Right ventricle myocardium superior (tissue), 1 donor: ENCODE data around the gene SERPIND1. TPM values are rescaled to one million over a fixed set of nuclear protein-coding genes. Genes with fewer than 3 reads are reported as not detected.
A peak's percentile ranks its signal among the peaks of the same experiment; 100 is the strongest.

Source experiments
- ATAC-seq: fragments of 200-7000 bp; cut with Tn5 transposase; one replicate; pipeline ENCODE4 v1.9.1; 2020; ENCODE audit warnings: mild to moderate bottlenecking; ENCODE audit not compliant: poor library complexity
- DNase-seq: peaks from one replicate; pipeline ENCODE4 v3.0.0-alpha.2; 2020
- intact Hi-C: fragments of 100-400 bp; cut with DNase I; formaldehyde crosslinking; loops from one replicate; pipeline ENCODE4 v1.11.2; 2022
- total RNA-seq: library from RNA; stranded (reverse); fragmentation: NEBNext Ultra II Directional; extraction: Animal tissue kit (Norgen Biotek cat#: 25700); gene quantifications from one replicate; pipeline ENCODE4 v1.2.1, GENCODE V29; 2021
- donor health status: DM: no; HTN: yes; CAD: no; lungs with severe emphysema.

SERPIND1 gene
- total RNA-seq, 1 donor from 2014 or later = 0.08 TPM

DNA sequence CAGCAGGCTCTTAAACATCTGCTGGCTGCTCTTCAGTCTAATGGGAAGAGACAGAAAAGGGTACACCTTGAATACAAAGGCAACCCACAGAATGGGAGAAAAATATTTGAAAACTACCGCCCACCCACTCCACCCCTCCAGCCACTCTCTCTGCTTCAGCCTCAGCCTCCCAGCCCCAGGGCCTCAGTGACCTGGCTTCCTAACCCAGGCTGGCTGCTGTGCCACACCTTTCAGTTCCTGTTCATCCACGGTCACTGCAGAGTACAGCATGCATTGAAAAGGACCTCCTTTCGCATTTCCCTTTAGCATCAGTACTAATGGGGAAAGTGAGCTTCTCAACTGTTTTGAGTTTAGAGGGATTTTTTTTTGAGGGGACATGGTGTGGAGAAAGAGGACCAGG, 28.8 kb upstream of the SERPIND1 start:
- ATAC-seq (no peak), DNase-seq (no peak)
- intact Hi-C loops = no loop called here

DNA sequence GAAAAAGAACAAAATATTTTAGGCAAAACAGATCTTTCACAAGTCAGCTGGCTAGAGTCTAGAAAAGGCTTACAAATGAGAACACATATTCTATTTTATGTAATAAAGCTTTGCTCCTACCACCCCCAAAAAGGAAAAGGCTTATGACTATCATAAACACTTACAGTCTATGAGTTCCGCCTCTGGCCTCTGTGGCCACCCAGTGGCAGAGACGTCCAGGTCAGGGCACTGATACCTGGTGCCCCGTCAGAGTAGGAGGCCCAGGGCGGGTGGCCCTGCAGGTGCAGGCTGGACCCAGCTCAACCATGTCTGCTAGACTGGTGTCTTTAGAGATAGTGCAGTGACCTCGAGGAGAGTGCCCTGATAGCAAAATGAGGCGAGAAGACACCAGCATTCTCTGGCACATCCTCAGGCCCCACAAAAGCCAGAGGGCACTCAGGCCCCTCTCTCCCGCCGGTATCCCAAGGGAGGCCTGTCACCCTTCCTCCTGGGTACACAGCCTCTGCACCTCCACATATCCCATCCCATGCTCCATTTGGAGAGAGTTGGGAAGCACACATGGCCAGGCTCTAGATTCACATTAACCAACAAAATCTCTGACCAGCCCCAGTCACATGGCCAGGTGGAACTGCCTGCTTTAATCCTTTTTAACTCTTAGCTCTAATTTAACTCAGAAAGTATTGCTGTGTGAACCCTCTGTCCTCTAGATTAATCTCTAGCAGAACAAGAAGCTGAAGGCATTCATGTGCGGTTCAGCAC, 27.3 kb upstream of the SERPIND1 start:
- ATAC-seq (no peak), DNase-seq (no peak)
- intact Hi-C loops = no loop called here

DNA sequence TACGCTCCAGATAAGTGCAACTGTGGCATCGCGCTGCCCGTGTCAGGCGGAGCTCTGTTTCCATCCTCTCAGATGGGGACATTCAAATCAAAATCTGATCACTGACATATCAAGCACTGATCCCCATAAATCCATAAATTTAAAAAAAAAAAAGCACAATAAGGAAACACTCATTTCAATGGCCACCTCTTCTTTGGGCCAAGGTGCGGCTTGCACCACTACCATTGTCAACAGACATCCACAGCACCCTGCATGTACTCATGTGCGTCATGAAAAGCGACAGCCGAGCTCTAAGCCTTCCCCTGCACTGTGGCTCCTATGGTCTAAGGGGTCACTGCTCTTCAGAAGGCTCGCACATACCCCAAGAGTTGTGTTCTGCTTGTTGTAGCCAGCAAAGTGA, 26.7 kb upstream of the SERPIND1 start:
- intact Hi-C loops = no loop called here

DNA sequence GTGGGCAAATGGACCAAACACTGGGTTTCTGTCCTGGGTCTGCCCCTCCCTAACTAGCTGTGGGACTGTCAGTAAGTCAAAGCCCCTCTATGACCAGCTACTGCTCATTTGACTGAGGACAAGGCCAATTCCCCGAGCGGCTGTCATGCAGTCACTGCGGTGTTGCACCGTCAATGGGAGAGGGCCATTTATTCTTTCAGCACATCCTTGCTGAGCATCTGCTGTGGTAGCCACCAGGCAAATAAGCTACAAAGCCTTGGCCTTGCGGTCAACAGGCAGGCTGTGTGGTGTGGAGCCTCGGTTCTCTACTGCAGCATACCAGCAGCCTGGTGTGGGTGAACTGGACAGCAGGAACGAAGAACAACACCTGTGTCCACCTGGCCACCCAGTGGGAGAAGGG, 25.8 kb upstream of the SERPIND1 start:
- DNase-seq (no peak), ATAC-seq (no peak)
- intact Hi-C loops = no loop called here

More for the DNA sequence above, 26.7 kb upstream of the SERPIND1 start:
- ATAC-seq (no peak), DNase-seq (no peak)

DNA sequence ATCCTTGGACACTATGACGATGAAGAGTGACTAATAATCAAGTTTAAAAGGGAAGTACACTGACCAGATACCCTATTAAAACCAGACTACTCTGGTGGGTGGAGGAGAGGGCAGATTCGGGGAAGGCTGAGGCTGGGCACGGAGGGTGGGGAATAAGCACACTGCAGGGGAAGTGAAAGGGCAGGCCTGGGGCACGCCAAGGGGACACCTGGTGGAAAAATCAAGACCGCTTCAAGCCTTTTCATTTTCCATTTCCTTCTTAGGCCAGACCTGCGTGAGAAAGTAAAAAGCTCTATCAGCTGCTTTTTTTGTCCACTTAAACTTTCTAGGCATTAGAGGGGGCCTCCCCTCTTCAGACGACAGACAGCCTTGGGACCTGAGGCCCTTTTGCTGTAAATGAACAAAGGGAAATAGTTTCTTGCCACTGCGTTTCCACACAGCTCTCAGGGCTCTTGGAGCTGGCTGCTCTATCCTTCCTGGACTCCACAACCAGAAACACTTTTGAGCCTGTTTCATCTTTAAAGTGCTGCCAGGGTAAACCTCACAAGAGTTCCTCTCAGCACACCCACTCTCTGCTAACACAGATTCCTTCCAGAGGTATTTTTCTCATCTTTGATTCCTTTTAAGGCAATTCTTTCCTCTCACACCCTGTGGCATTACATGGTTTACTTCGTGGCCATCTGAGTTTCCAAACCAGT, 25.0 kb upstream of the SERPIND1 start:
- intact Hi-C loops = no loop called here
- DNase-seq = no peak
- ATAC-seq = no peak

DNA sequence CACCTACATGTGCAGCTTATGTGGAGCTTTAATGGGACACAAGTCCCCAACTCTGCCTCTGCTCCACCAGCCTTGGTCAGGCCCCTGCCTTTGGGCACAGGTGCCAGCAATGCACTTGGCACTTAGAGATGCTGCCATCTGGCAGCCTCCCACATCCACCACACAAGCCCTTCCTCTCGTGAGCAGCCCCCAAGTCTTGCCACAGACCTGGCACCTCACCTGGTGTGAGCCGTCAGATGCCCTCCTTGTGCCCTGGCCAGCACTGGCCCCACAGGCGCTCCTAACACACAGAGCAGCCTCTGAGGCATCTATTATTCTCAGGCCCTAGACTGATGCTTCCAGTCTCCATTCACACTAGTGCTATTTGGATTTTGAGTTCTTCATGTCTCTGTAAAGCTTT, 24.5 kb upstream of the SERPIND1 start:
- DNase-seq (no peak), ATAC-seq (no peak)

DNA sequence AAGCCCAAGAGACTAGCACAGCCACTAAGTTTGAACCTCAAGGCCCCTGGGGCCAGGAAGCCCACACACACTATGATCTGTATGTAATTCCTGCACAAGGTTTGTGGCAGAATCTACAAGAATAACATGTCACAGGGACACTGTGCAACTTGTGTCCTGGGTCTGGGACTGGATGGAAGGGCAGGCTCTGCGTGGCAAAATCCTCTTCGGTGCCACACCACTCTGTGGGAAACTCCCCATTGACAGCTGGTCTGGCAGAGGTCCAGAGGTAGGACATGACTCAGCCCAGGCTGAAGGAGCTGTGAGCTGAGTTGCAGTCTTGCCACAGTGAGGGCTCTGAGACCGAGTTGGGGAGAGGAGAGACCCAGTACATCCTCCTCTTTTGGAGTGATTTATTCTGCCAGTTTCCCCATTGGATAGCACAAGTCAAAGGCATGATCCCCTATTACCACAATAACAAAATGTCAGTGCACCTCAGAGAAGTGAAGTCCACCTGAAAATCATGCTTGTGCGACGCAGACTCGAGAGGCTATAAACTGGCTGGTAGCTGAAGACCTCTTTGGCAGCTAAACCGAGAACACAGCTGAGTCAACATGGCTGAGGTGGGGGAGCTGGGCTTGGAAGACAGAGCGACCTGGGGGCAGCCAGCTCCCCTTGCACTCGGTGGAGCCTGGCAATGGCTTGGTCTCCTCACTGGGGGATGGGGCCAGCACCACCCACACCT, 23.3 kb upstream of the SERPIND1 start:
- ATAC-seq (peak; percentile 83), DNase-seq (peak; percentile 72)
- intact Hi-C loops = no loop called here

More for the DNA sequence above, 24.5 kb upstream of the SERPIND1 start:
- intact Hi-C loops = no loop called here

DNA sequence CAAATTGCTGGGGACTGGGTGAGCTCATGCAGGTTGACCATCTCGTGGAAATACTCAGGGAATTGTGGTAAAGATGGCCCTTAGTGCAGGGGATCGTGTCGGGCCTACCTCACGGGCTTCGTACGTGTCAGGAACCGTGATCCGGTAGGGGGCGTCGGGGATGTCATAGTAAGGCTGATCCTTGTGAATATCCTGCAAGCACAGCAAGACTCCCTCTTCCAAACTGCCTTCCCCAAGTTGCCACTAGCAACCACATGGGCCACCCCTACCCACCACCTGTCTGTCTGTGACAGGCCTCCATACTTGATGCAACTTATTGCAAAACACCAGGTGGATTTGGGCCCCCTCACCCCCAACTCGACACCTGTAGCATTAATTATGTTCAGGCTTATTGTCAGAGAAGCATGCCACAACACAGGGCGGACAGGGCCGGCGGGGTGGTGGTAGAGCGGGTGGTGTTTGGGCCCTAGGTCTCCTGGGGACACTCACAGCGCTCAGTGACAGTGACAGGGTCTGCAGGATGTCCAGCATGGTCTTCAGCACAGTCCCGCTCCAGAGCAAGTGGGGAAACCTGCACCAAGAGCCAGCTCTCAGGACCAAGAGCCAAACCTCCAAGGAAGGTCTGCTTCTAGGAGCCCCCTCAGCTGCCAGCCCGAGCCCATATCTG, 22.6 kb upstream of the SERPIND1 start:
- ATAC-seq = no peak
- DNase-seq = no peak
- intact Hi-C loops = no loop called here

DNA sequence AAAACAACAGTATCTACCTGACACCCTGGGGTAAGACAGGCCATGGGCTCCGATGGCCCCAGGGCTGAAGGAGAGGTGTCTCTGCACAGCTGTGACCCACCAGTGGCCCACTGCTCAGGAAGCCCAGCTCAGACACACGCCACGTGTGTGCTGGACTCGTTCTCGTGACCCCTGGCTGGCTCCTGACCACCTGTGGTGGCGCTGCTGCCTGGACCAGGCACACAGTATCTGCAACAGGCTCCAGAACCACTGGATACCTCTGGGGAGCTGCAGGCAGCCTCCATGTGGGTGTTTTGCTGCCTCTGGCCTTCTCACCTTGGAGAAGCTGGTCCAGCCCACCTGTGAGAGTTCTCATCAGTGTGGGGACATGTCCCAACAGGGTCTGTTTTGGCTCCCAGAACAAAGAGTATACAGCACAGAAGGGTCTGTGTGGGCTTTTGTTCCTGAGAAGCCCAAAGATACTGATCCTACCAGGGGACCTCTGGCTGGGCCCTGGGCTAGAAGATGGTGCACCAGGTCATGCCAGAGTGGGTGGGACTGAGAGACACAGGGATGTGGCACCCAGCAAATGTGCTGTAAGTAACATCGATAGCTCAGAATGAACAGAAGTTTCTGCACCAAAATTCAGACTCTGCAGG, 21.7 kb upstream of the SERPIND1 start:
- ATAC-seq (no peak), DNase-seq (no peak)
- intact Hi-C loops = no loop called here

DNA sequence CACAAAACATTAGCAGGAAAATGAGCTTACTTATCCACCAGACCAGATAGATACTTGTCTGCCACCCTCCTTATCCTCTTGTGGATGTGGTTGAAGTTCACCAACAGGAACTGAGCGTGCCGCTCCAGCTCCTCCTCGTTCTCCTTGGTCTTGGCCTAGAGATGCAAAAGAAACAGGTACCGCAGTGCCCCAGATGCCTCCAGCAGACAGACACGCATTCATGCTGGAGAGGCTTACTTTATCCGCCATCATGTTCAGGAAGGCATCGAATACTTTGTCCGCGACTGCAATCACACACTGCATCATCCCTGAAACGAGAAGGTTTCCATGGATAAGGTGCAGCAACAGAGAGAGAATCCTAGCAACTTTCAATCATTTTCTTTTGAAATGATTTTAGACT, 21.0 kb upstream of the SERPIND1 start:
- ATAC-seq = no peak
- intact Hi-C loops = no loop called here

DNA sequence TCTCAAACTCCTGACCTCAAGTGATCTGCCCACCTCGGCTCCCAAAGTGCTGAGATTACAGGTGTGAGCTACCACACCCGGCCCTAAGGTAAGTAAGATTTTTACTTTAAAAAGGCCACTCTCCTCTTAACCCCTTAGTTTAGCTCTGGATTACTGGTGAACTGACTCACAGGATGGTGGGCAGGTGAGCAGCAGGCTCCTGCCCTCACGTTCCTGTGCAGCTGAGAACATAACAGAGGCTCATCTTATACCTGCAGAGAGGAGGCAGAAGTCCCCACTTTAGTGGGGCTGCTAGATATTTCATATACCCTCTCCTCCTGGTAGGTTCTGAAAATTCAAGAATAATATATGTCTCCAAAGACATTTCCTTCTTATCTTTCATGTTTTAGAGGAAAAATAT, 17.1 kb upstream of the SERPIND1 start:
- intact Hi-C loops = no loop called here
- DNase-seq = no peak
- no peak for ATAC-seq

More for the DNA sequence above, 21.0 kb upstream of the SERPIND1 start:
- DNase-seq = no peak

DNA sequence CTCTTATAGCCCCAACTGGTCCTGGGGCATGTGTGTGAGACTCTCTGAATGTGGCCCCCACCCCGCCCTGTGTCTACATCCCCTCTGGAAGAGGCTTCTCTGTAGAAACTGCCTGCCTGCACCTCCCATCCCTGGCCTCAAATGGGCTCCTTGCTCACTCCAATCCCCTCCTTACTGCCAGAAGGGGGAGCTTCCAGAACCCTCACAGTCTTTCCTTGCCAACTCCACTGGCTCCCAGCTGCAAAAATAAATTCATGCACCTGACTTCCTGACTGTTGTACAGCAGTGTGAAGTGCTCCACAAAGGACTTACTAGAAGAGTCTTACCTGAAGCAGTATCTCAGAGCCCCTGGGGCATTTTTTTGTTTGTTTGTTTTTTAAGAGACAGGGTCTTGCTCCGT, 15.2 kb upstream of the SERPIND1 start:
- DNase-seq = no peak
- ATAC-seq = no peak
- intact Hi-C loops = no loop called here

DNA sequence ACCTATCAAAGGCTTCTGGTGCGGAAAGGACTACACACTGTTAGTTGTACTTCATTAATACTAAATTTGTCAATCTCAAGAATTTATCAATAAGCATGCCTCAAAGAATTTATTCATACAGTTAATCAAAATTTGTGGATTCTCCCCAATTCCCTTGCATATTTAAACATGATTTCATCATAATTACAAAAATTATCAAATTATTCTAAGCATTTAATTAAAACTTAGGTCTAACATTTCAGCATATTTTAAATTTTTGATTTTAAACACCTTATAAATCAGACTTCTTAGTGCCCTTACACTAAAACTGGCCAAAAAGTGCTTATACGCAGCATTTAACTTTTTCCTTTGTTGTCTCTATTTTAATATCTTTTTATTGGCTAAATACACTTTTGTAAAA, 13.8 kb upstream of the SERPIND1 start:
- intact Hi-C loops = no loop called here
- DNase-seq (no peak), ATAC-seq (no peak)

DNA sequence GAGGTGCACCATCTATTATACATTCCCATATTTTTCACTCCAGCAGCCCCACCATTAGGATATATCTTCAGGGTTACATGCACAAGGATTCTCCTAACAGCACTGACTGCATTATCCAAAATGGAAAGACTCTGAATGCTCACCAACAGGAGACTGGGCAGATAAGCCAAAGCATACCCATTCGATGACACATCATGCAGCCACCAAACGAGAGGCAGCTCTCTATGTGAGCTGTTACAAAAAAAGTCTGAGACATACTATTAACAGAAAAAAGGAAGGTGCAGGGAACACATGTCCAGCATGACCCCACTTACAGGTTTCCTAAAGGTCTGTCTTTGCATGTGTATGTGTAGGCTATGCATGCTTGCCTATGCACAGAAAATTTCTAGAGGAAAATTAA, 12.4 kb upstream of the SERPIND1 start:
- ATAC-seq = no peak
- no peak for DNase-seq
- intact Hi-C loops = no loop called here

DNA sequence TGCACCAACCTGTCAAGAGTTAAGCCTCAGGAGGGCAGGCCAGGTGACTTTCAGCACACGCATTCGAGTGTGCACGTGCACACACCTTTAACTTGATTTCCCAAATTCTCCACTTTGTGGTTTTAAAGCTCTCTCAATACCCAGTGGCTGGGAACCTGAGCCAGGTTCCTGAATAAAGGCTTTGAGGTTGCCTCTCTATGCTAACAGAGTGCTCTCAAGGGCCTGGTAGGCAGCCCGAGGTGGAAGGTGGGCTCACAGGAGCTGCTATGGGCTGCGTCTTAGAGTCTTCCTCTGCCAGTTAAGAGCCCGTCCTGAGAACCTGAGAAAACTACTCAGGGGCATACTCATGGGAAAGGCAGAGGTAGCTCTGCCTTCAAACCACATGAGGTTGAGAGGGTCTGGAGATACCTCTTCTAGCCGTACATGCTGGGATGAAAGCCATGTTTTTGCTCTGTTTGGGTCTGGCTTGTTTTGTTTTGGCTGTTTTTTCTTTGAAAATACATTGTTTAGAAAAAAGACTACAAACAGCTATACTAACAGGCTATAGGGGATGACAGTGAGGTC, 11.6 kb upstream of the SERPIND1 start:
- intact Hi-C loops = no loop called here
- ATAC-seq (no peak), DNase-seq (no peak)

DNA sequence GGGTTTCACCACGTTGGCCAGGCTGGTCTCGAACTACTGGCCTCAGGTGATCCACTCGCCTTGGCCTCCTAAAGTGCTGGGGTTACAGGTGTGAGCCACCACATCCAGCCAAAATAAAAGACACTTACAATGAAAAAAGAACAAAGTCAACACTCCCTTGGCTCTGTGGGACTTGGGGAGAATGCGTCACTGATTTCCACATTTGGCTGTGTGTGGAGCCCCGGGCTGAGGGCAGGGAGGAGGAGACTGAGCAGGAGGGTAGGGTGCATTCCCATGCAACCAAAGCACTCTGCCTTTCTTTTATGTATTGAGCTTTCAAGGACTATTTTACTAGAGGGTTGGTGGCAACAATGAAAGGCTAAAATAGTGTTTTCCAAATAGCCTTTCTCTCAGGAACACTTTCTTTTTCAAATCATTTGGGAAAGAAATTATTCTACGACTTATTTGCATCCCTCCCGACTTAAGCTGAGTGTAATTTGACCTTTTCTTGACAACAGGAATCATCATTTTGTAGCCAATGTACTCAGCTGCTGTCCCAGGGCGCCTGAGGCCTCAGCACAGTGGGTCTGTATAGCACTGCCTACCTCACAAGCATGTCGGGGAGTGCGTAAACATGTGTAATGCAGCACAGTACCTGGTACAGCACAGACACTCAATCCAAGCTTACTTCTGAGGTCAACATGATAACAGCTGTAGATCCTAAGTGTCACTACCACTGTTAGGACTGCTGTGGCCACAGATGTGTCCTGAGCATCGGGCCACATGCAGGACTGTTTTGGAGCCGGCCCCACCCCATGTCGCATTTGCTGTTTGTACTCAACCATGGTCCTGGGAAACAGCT, 10.1 kb upstream of the SERPIND1 start:
- no peak for ATAC-seq
- intact Hi-C loops = no loop called here
- DNase-seq = no peak

DNA sequence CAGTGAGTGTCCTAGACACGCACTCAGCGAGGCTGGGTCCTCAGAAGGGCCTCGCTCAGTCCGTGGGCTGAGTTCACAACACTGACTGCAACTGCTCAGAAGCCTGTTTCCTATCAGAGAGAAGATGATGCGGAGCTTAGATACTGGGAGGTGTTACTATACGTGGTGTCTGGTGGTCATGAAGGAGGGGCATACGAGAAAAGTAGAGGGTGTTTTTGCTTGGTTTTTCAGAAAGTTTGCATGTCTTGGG, 9.5 kb upstream of the SERPIND1 start:
- DNase-seq (no peak), ATAC-seq (no peak)
- intact Hi-C loops = no loop called here

DNA sequence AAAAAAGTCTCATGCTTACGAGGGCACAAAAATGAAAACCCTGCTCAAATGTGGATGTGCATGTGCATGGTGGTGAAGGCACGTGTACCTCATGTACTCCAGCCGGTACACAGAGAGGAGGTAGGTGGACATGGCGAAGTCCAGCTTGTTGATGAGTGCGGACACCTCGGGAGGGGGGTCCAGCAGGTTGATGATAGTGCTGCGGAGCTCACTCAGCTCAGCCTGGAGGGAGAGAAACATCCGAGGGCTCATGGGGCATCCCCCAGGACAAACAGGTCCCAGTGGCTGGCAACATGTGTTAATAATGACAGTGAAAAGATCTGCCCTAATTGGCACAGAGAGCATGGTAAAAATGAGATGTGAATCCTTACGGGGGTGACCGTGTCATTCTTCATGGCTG, 9.2 kb upstream of the SERPIND1 start:
- ATAC-seq (no peak), DNase-seq (no peak)
- intact Hi-C loops = no loop called here
